GM12878 (cell line): Measurements from ENCODE around the gene COL19A1. TPM values are rescaled to one million over a fixed set of nuclear protein-coding genes. Genes with fewer than 3 reads are reported as not detected.

Experiments used
- ATAC-seq: fragments of 200-7000 bp; cut with Tn5 transposase; 3 replicates; pipeline ENCODE4 v1.9.1; 2020; ENCODE audit warnings: mild to moderate bottlenecking, moderate library complexity
- BruUV-seq: library from RNA; stranded (reverse); fragments of 400-500 nt; replicated peaks from 2 replicates; lab custom pipeline; 2021; lab: Mats Ljungman, UMichigan
- CTCF ChIA-PET: fragments of 300-600 bp; sonication (Branson Sonifier 250); formaldehyde crosslinking; extraction: SDS; loops from one replicate; lab custom pipeline; 2021; ENCODE audit warnings: inconsistent platforms; lab: Yijun Ruan, JAX
- POLR2A ChIA-PET: fragments of 350-600 bp; formaldehyde crosslinking; extraction: SDS; loops from one replicate; lab custom pipeline; 2021; ENCODE audit warnings: inconsistent platforms; lab: Charles Lee
- RAD21 ChIA-PET: fragments of 300-600 bp; sonication (Branson Sonifier 250); formaldehyde crosslinking; loops from one replicate; lab custom pipeline; 2023; ENCODE audit warnings: antibody characterized with exemption; ENCODE audit not compliant: unreplicated experiment; lab: Charles Lee
- SMC1A ChIA-PET: fragments of 300-600 bp; sonication (Branson Sonifier 250); formaldehyde crosslinking; loops from one replicate; lab custom pipeline; 2023; ENCODE audit not compliant: unreplicated experiment, uncharacterized antibody; lab: Charles Lee
- DNase-seq: peaks from one replicate; pipeline ENCODE4 v3.0.0-alpha.2; 2011; ENCODE audit warnings: low read depth, low spot score
- FAIRE-seq: peaks from 3 replicates; lab custom pipeline; 2011; peaks lifted over from hg19 to GRCh38; lab: Jason Lieb, UNC
- H2AFZ ChIP-seq: 2 replicates; pipeline ENCODE4 v1.6.0; 2011; ENCODE audit warnings: low read depth, low read length, control low read depth; ENCODE audit not compliant: control insufficient read depth
- H3K27ac ChIP-seq: 2 replicates; pipeline ENCODE4 v1.5.1; 2011; ENCODE audit warnings: control low read depth; ENCODE audit not compliant: control insufficient read depth, insufficient read depth
- H3K27me3 ChIP-seq, 2 experiments: replicated peaks in 1 of 2; 2 replicates each; pipeline versions ENCODE4 v1.6.0 to v1.6.1; 2011; ENCODE audit warnings: low read length in 1 of 2; ENCODE audit not compliant: control insufficient read depth in 2 of 2, insufficient read depth in 2 of 2
- H3K36me3 ChIP-seq, 2 experiments: 2 replicates each; pipeline ENCODE4 v1.5.1; 2011; ENCODE audit warnings: low read length in 1 of 2; ENCODE audit not compliant: control insufficient read depth in 2 of 2, insufficient read depth in 2 of 2
- H3K4me1 ChIP-seq: 2 replicates; pipeline ENCODE4 v1.6.1; 2011; ENCODE audit warnings: mild to moderate bottlenecking, low read length, moderate library complexity, mixed read lengths; ENCODE audit not compliant: control insufficient read depth, insufficient read depth
- H3K4me2 ChIP-seq: 2 replicates; pipeline ENCODE4 v1.6.0; 2011; ENCODE audit warnings: control low read depth; ENCODE audit not compliant: control insufficient read depth, insufficient read depth
- H3K4me3 ChIP-seq: fragments of 200-600 bp; sonication (generic); 2 replicates; pipeline ENCODE4 v1.5.1; 2016
- H3K79me2 ChIP-seq: 2 replicates; pipeline ENCODE4 v1.6.0; 2011; ENCODE audit warnings: low read length; ENCODE audit not compliant: control insufficient read depth, insufficient read depth
- H3K9ac ChIP-seq: 2 replicates; pipeline ENCODE4 v1.8.0; 2011; ENCODE audit warnings: low read length, control low read depth, mixed read lengths; ENCODE audit not compliant: control insufficient read depth, insufficient read depth
- H3K9me3 ChIP-seq: replicated peaks from 3 replicates; pipeline ENCODE4 v1.5.1; 2011; ENCODE audit warnings: mild to moderate bottlenecking, low read length; ENCODE audit not compliant: control insufficient read depth, insufficient read depth
- H4K20me1 ChIP-seq: 2 replicates; pipeline ENCODE4 v1.6.0; 2011; ENCODE audit not compliant: control insufficient read depth, insufficient read depth
- ASH2L ChIP-seq: fragments of 300-600, 200-600 bp; sonication (generic); IDR thresholded peaks from 2 replicates; pipeline ENCODE4 v1.6.1; 2017; ENCODE audit warnings: low read depth, mild to moderate bottlenecking, borderline replicate concordance
- BCLAF1 ChIP-seq: fragments of 450-650 bp; IDR thresholded peaks from 2 replicates; pipeline ENCODE4 v1.6.1; 2017; ENCODE audit warnings: antibody characterized with exemption, mild to moderate bottlenecking, moderate library complexity
- CBX3 ChIP-seq: fragments of 200-600 bp; sonication (generic); IDR thresholded peaks from 2 replicates; pipeline ENCODE4 v1.6.1; 2016; ENCODE audit warnings: low read depth, borderline replicate concordance
- CHD1 ChIP-seq: IDR thresholded peaks from 2 replicates; pipeline ENCODE4 v1.6.1; 2012; ENCODE audit warnings: low read depth, low read length, improper control_type of control experiment
- CHD4 ChIP-seq: fragments of 200-600 bp; sonication (generic); IDR thresholded peaks from 2 replicates; pipeline ENCODE4 v1.6.1; 2016; ENCODE audit warnings: mild to moderate bottlenecking
- DPF2 ChIP-seq: fragments of 450-650 bp; IDR thresholded peaks from 2 replicates; pipeline ENCODE4 v1.6.1; 2017; ENCODE audit warnings: mild to moderate bottlenecking
- EP300 ChIP-seq, 2 experiments: fragments of 150-350 bp in 1 of 2; IDR thresholded peaks; 2 replicates each; pipeline ENCODE4 v1.6.1; 2011 to 2012; ENCODE audit warnings: low read depth in 2 of 2, low read length in 2 of 2, borderline replicate concordance in 1 of 2, improper control_type of control experiment in 1 of 2, inconsistent platforms in 1 of 2; ENCODE audit not compliant: control insufficient read depth in 1 of 2
- IKZF1 ChIP-seq: fragments of 450-650 bp; conservative IDR thresholded peaks from 2 replicates; pipeline ENCODE4 v1.6.1; 2017; ENCODE audit warnings: antibody characterized with exemption, mild to moderate bottlenecking
- JUNB ChIP-seq: IDR thresholded peaks from 2 replicates; pipeline ENCODE4 v1.6.1; 2016; ENCODE audit warnings: antibody characterized with exemption, mild to moderate bottlenecking
- LARP7 ChIP-seq: fragments of 450-650 bp; IDR thresholded peaks from 2 replicates; pipeline ENCODE4 v1.6.1; 2017; ENCODE audit warnings: mild to moderate bottlenecking
- NFYA ChIP-seq: IDR thresholded peaks from 2 replicates; pipeline ENCODE4 v1.6.1; 2011; ENCODE audit warnings: low read depth, mild to moderate bottlenecking, low read length, improper control_type of control experiment, borderline replicate concordance
- NR2C1 ChIP-seq: fragments of 450-650 bp; IDR thresholded peaks from 2 replicates; pipeline ENCODE4 v1.6.1; 2017; ENCODE audit warnings: antibody characterized with exemption, mild to moderate bottlenecking, moderate library complexity
- SMAD5 ChIP-seq: IDR thresholded peaks from 2 replicates; pipeline ENCODE4 v1.6.1; 2016; ENCODE audit warnings: antibody characterized with exemption, low read depth
- SPI1 ChIP-seq: IDR thresholded peaks from 2 replicates; pipeline ENCODE4 v1.6.1; 2011; ENCODE audit warnings: low read depth, mild to moderate bottlenecking, low read length, moderate library complexity, borderline replicate concordance; ENCODE audit not compliant: insufficient read depth
- SRF ChIP-seq, 2 experiments: IDR thresholded peaks; 2 replicates each; pipeline ENCODE4 v1.6.1; 2011; ENCODE audit warnings: low read depth in 2 of 2, low read length in 2 of 2, mild to moderate bottlenecking in 1 of 2, moderate library complexity in 1 of 2
- SUPT20H ChIP-seq: IDR thresholded peaks from 2 replicates; pipeline ENCODE4 v1.6.1; 2011; ENCODE audit warnings: low read depth, mild to moderate bottlenecking, low read length, moderate library complexity, borderline replicate concordance; ENCODE audit not compliant: control insufficient read depth
- TARDBP ChIP-seq: IDR thresholded peaks from 2 replicates; pipeline ENCODE4 v1.6.1; 2016; ENCODE audit warnings: borderline replicate concordance
- ZBTB4 ChIP-seq: fragments of 450-650 bp; formaldehyde crosslinking; IDR thresholded peaks from 2 replicates; pipeline ENCODE4 v1.4.0; 2022; ENCODE audit warnings: mild to moderate bottlenecking, moderate library complexity
- ZNF274 ChIP-seq: IDR thresholded peaks from one replicate; pipeline ENCODE4 v1.8.0; 2011; ENCODE audit not compliant: insufficient read length, insufficient read depth
- WGBS: methylation state at CpG from one replicate; pipeline ENCODE4 v1.1.6; 2016; ENCODE audit warnings: low lambda C conversion rate; ENCODE audit not compliant: insufficient replicate concordance, insufficient coverage; ENCODE audit errors: missing lambda C conversion rate; 5-methylcytosine and 5-hydroxymethylcytosine counted together
- in situ Hi-C: fragments of 300-500 bp; cut with MboI; formaldehyde crosslinking; loops from 9 replicates; pipeline ENCODE4 v1.14.3; 2018; ENCODE audit warnings: mixed read lengths
- intact Hi-C: fragments of 100-400 bp; cut with micrococcal nuclease; formaldehyde crosslinking; loops from one replicate; pipeline ENCODE4 v1.14.2; 2022; ENCODE audit not compliant: unreplicated experiment
- polyA plus RNA-seq, 11 experiments: library from polyadenylated mRNA; depleted of rRNA in 4 of 11; unstranded in 6 of 11; stranded (reverse) in 5 of 11; fragments of >200 nt; fragmentation: Nextera tagmentation in 4 of 11; fragmentation: Illumina TruSeq in 1 of 11; extraction: Ambion mirVana in 4 of 11; extraction: Trizol in 1 of 11; gene quantifications; 1 replicate in 1 of 11; 2 replicates in 10 of 11; pipeline versions ENCODE4 v1.2.1 to v1.2.3, GENCODE V29; 2011 to 2016; ENCODE audit warnings: inconsistent platforms in 2 of 11, missing spikeins in 2 of 11, low read depth in 1 of 11
- total RNA-seq, 4 experiments: library from RNA; depleted of rRNA in 3 of 4; stranded (reverse); fragments of >200 nt in 3 of 4; fragmentation: Illumina TruSeq in 1 of 4; extraction: Trizol in 1 of 4; gene quantifications; 2 replicates each; pipeline versions ENCODE4 v1.2.1 to v1.2.3, GENCODE V29; 2013 to 2021

The COL19A1 gene
- total and polyA plus RNA-seq, 10 of the 15 experiments (the other 5 are each of a cell fraction or from before 2014, with no cell fraction given), result 1.1 to 13.5 (median 4.1) TPM

- ATAC-seq, result peak; percentile 80
- Histone ChIP-seq H2AFZ (no peak overlapping the region), H3K36me3 (no peaks in the 10 kb centered on the region), H3K79me2 (no peaks in the 10 kb centered on the region), H4K20me1 (no peaks in the 10 kb centered on the region), H3K9ac (no peak overlapping the region), H3K9me3 (no peaks in the 10 kb centered on the region), H3K27ac (no peak overlapping the region), H3K4me2 (no peak overlapping the region), H3K4me3 (no peak overlapping the region), H3K4me1 (no peaks in the 10 kb centered on the region), H3K27me3 (no peaks in the 10 kb centered on the region)
- ChIA-PET RAD21 (interaction anchor here (1.3 to 3.3 kb wide), 3 partner anchors 22 to 265 kb away, joined by 4 to 21 read pairs (median 15); partner anchors contain the start of gene COL19A1), POLR2A (interaction anchor here (1.0 kb wide), 1 partner anchor 112 kb away, joined by 3 read pairs; no protein-coding TSS in a partner anchor), CTCF (interaction anchor here (0.7 to 3.1 kb wide), 7 partner anchors 17 to 265 kb away, joined by 3 to 25 read pairs (median 5); partner anchors contain the start of gene COL19A1), SMC1A (interaction anchor here (1.2 to 8.5 kb wide), 7 partner anchors 17 to 265 kb away, joined by 3 to 79 read pairs (median 14); partner anchors contain the start of gene COL19A1)
- FAIRE-seq, result no peak
- intact Hi-C loops (no loop called here), in situ Hi-C loops (no loop called here)
- 38% methylated on average over 1 of the region's 1 CpG for WGBS
- BruUV-seq, result no TSS peak
- DNase-seq, result no peak
- TF ChIP-seq IKZF1 (no peak), ZNF274 (no peak), ASH2L (no peak), EP300 (IDR thresholded peaks at IDR 0.05; ENCODE audit: borderline replicate concordance in 1 of 2, control insufficient read depth in 1 of 2, low read depth in 2 of 2, low read length in 2 of 2) (peak; percentile 5 to 48; a peak in 1 of 4 replicates), NR2C1 (no peak), CHD4 (no peak), ZBTB4 (CRISPR knock-in tag) (no peak), SMAD5 (no peak), TARDBP (no peak), LARP7 (no peak), NFYA (no peak), SPI1 (no peak), DPF2 (no peak), JUNB (no peak), CBX3 (no peak), CHD1 (no peak), SRF (IDR thresholded peaks at IDR 0.05; ENCODE audit: low read depth in 2 of 2, low read length in 2 of 2) (no peak), BCLAF1 (no peak), SUPT20H (no peak)
Observed at GRCh38 chr6:69843189-69843588, 23.2 kb upstream of the COL19A1 start.
